ENCODE data around the gene ST6GALNAC3. TPM values are rescaled to one million over a fixed set of nuclear protein-coding genes. Genes with fewer than 3 reads are reported as not detected.

ST6GALNAC3 gene
- polyA plus RNA-seq, 1 donor (not counting 4 experiments of a cell fraction or from before 2014, with no cell fraction given): 0.08 TPM

GRCh38 chr1:76046149-76046548 is 28.4 kb upstream of the ST6GALNAC3 start:
- FAIRE-seq (no peak), DNase-seq (ENCODE audit: low read depth, low spot score) (no peak)
- dilution Hi-C loops (cut with MboI; ENCODE audit: extremely low pct_ligation_motif_present, low sequenced_read_pairs): no loop called here

GRCh38 chr1:76048219-76048618 is 26.3 kb upstream of the ST6GALNAC3 start:
- Histone ChIP-seq H2AFZ (ENCODE audit: control insufficient read depth, low read length) (no peak overlapping the region), H3K4me2 (ENCODE audit: control insufficient read depth, extremely low read depth, insufficient read depth, low read depth, low read length) (no peak overlapping the region), H3K9ac (ENCODE audit: control insufficient read depth, extremely low read depth, insufficient read depth, low read length) (no peak overlapping the region), H3K4me3 (ENCODE audit: control insufficient read depth in 2 of 3, extremely low read depth in 1 of 3, insufficient read depth in 2 of 3, low read depth in 1 of 3, low read length in 3 of 3) (no peak overlapping the region), H3K36me3 (ENCODE audit: control insufficient read depth in 2 of 2, extremely low read depth in 1 of 2, insufficient read depth in 2 of 2, low read length in 2 of 2) (no peaks in the 10 kb centered on the region), H3K9me1 (ENCODE audit: control insufficient read depth, extremely low read depth, insufficient read depth, low read length) (no peaks in the 10 kb centered on the region), H4K20me1 (ENCODE audit: control insufficient read depth, extremely low read depth, insufficient read depth, low read length) (no peaks in the 10 kb centered on the region), H3K27ac (ENCODE audit: control insufficient read depth, insufficient read depth, low read length) (no peak overlapping the region), H3K27me3 (ENCODE audit: control insufficient read depth, extremely low read depth, insufficient read depth, low read length) (no peaks in the 10 kb centered on the region), H3K9me3 (ENCODE audit: control insufficient read depth, low read depth, low read length) (no peaks in the 10 kb centered on the region), H3K79me2 (ENCODE audit: control insufficient read depth, insufficient read depth, low read length) (no peaks in the 10 kb centered on the region), H3K4me1 (ENCODE audit: control insufficient read depth, extremely low read depth, insufficient read depth, low read length) (no peaks in the 10 kb centered on the region)
- dilution Hi-C loops (cut with MboI; ENCODE audit: extremely low pct_ligation_motif_present, low sequenced_read_pairs): no loop called here
- DNase-seq (ENCODE audit: low read depth, low spot score) (no peak), FAIRE-seq (no peak)
- no peak for TF ChIP-seq EZH2 (IDR thresholded peaks at IDR 0.05; ENCODE audit: low read length)
- TF ChIP-seq CTCF (optimal IDR thresholded peaks at IDR 0.05 in 1 of 3, IDR thresholded peaks at IDR 0.05 in 1 of 3, conservative IDR thresholded peaks at IDR 0.05 in 1 of 3; ENCODE audit: extremely low read depth in 1 of 3, insufficient read depth in 2 of 3, low read length in 3 of 3): no peak

More at GRCh38 chr1:76046149-76046548, 28.4 kb upstream of the ST6GALNAC3 start:
- no peaks in the 10 kb centered on the region for H4K20me1 ChIP-seq (ENCODE audit: control insufficient read depth, extremely low read depth, insufficient read depth, low read length)
- TF ChIP-seq EZH2 (IDR thresholded peaks at IDR 0.05; ENCODE audit: low read length): no peak
- TF ChIP-seq CTCF (optimal IDR thresholded peaks at IDR 0.05 in 1 of 3, IDR thresholded peaks at IDR 0.05 in 1 of 3, conservative IDR thresholded peaks at IDR 0.05 in 1 of 3; ENCODE audit: extremely low read depth in 1 of 3, insufficient read depth in 2 of 3, low read length in 3 of 3): no peak
- no peaks in the 10 kb centered on the region for H3K4me1 ChIP-seq (ENCODE audit: control insufficient read depth, extremely low read depth, insufficient read depth, low read length)
- H2AFZ ChIP-seq (ENCODE audit: control insufficient read depth, low read length): no peak overlapping the region
- H3K9me3 ChIP-seq (ENCODE audit: control insufficient read depth, low read depth, low read length): no peaks in the 10 kb centered on the region
- H3K27ac ChIP-seq (ENCODE audit: control insufficient read depth, insufficient read depth, low read length): no peak overlapping the region
- H3K4me3 ChIP-seq (ENCODE audit: control insufficient read depth in 2 of 3, extremely low read depth in 1 of 3, insufficient read depth in 2 of 3, low read depth in 1 of 3, low read length in 3 of 3): no peak overlapping the region
- H3K79me2 ChIP-seq (ENCODE audit: control insufficient read depth, insufficient read depth, low read length): no peaks in the 10 kb centered on the region
- no peak overlapping the region for H3K9ac ChIP-seq (ENCODE audit: control insufficient read depth, extremely low read depth, insufficient read depth, low read length)
- H3K36me3 ChIP-seq (ENCODE audit: control insufficient read depth in 2 of 2, extremely low read depth in 1 of 2, insufficient read depth in 2 of 2, low read length in 2 of 2): no peaks in the 10 kb centered on the region
- no peak overlapping the region for H3K4me2 ChIP-seq (ENCODE audit: control insufficient read depth, extremely low read depth, insufficient read depth, low read depth, low read length)
- H3K9me1 ChIP-seq (ENCODE audit: control insufficient read depth, extremely low read depth, insufficient read depth, low read length): no peaks in the 10 kb centered on the region
- H3K27me3 ChIP-seq (ENCODE audit: control insufficient read depth, extremely low read depth, insufficient read depth, low read length): no peaks in the 10 kb centered on the region

All from keratinocyte (primary cell).